ENCODE data around the gene TMEM87A. TPM values are rescaled to one million over a fixed set of nuclear protein-coding genes. Genes with fewer than 3 reads are reported as not detected.

The TMEM87A gene
- total RNA-seq, 1 donor from 2014 or later = 52.6 TPM

- TF ChIP-seq, protein P1, sequence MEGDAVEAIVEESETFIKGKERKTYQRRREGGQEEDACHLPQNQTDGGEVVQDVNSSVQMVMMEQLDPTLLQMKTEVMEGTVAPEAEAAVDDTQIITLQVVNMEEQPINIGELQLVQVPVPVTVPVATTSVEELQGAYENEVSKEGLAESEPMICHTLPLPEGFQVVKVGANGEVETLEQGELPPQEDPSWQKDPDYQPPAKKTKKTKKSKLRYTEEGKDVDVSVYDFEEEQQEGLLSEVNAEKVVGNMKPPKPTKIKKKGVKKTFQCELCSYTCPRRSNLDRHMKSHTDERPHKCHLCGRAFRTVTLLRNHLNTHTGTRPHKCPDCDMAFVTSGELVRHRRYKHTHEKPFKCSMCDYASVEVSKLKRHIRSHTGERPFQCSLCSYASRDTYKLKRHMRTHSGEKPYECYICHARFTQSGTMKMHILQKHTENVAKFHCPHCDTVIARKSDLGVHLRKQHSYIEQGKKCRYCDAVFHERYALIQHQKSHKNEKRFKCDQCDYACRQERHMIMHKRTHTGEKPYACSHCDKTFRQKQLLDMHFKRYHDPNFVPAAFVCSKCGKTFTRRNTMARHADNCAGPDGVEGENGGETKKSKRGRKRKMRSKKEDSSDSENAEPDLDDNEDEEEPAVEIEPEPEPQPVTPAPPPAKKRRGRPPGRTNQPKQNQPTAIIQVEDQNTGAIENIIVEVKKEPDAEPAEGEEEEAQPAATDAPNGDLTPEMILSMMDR (IDR thresholded peaks at IDR 0.05) = no peak
- DNase-seq = no peak
- no peak for ATAC-seq (ENCODE audit: low read depth)
- no peak overlapping the region for H3K4me3 Mint-ChIP-seq
- H3K36me3 Mint-ChIP-seq (ENCODE audit: low read depth) = peaks cover 76% of the 10 kb centered on the region
- H3K9me3 Mint-ChIP-seq = no peaks in the 10 kb centered on the region
- no peak overlapping the region for H3K27ac Mint-ChIP-seq
- no peaks in the 10 kb centered on the region for H3K27me3 Mint-ChIP-seq
- CTCF ChIA-PET = no interaction called here
- H3K4me1 Mint-ChIP-seq = peaks cover 4% of the 10 kb centered on the region
- intact Hi-C loops (cut with micrococcal nuclease) = no loop called here
- POLR2A ChIA-PET = no interaction called here
Measured at GRCh38 chr15:42264795-42265194, 8.4 kb downstream of the TMEM87A start.

DNA sequence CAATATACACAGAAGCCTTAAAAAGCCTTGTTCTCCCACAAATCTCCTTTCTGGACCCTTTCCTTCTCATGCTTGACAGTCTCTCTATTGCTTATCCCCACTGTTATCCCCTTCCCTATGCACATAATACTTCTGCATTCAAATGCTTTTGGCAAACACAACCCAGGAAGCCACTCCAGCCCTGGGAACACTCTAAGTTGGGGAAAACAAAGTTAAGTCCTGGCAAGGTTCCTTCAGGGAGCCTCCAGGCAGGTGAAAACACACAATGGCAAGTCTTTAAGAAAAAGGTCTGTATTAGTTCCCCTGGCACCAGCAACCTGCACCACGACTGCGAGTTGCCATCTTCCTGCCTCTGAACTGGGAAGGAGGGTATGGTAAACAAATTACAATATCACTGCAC, 19.9 kb downstream of the TMEM87A start:
- CTCF ChIA-PET = no interaction called here
- Mint-ChIP-seq H3K36me3 (ENCODE audit: low read depth) (peaks cover 62% of the 10 kb centered on the region), H3K4me1 (no peaks in the 10 kb centered on the region), H3K4me3 (no peak overlapping the region), H3K27ac (no peak overlapping the region), H3K27me3 (no peaks in the 10 kb centered on the region), H3K9me3 (peaks cover 4% of the 10 kb centered on the region)
- TF ChIP-seq, protein P1 (IDR thresholded peaks at IDR 0.05) = no peak
- intact Hi-C loops (cut with micrococcal nuclease) = no loop called here
- no peak for DNase-seq
- POLR2A ChIA-PET = interaction anchor here (0.6 to 1.2 kb wide), 2 partner anchors 20 to 1162 kb away, joined by 4 read pairs; partner anchors contain the start of genes GANC and TMEM87A
- ATAC-seq (ENCODE audit: low read depth) = no peak

GRCh38 chr15:42240823-42241222, 32.4 kb downstream of the TMEM87A start:
- Mint-ChIP-seq H3K36me3 (ENCODE audit: low read depth) (peaks cover 61% of the 10 kb centered on the region), H3K9me3 (no peaks in the 10 kb centered on the region), H3K27me3 (no peaks in the 10 kb centered on the region), H3K4me3 (no peak overlapping the region), H3K4me1 (no peaks in the 10 kb centered on the region), H3K27ac (no peak overlapping the region)
- TF ChIP-seq, protein P1 (IDR thresholded peaks at IDR 0.05) = no peak
- ChIA-PET CTCF (no interaction called here), POLR2A (no interaction called here)
- ATAC-seq (ENCODE audit: low read depth) (no peak), DNase-seq (no peak)
- intact Hi-C loops (cut with micrococcal nuclease) = no loop called here

DNA sequence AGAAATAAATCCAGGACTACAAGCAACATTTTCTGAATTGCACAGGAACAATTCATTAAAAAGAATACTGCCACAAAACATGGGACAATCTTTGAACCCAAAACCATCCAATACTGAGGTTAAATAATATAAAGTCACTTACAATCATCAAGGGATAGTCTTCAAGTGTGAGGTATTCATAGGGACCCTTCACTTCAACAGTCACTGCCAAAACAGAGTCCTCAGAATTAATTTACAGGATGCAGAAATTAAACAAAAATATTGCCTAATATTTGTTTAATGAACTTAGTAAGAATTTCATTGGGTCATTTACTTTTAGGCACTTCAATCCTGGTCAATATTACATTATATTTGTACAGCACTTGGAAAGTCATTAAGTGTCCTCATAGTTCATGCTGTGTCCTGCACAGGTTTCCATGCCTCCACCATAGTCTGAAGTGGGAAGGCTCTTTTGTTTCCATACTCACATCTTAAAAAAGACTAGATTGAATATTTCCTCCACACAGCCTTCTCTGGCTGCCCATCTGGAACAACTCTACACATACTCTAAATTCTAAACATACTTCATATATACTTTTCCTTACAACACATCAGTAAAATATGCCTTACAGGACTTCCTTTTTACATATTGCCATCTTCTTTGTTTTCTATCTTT, 33.6 kb downstream of the TMEM87A start:
- Mint-ChIP-seq H3K4me3 (no peak overlapping the region), H3K4me1 (no peaks in the 10 kb centered on the region), H3K36me3 (ENCODE audit: low read depth) (peaks cover 67% of the 10 kb centered on the region), H3K9me3 (no peaks in the 10 kb centered on the region), H3K27ac (no peak overlapping the region), H3K27me3 (no peaks in the 10 kb centered on the region)
- DNase-seq = no peak
- ChIA-PET CTCF (no interaction called here), POLR2A (no interaction called here)
- ATAC-seq (ENCODE audit: low read depth) = no peak
- intact Hi-C loops (cut with micrococcal nuclease) = no loop called here
- TF ChIP-seq, protein P1 (IDR thresholded peaks at IDR 0.05) = no peak

DNA sequence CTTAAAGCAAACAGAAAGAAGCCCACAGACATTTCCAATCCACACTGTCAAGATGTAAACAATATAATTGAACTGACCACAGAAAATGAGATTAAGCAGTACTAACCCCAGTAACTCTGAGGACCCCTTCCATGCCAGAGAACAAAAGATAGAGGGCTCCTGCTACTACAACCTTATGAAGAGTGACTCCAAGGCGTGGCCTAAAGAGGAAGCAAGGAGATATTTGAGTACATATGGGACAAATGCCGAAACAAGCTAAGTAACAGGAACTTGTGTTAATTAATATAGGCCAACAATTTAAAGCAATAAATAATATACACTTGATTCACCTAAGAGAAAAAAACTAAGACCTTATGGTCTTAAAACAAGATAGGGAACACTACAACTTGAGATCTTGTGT, 40.1 kb downstream of the TMEM87A start:
- DNase-seq = no peak
- Mint-ChIP-seq H3K27me3 (no peaks in the 10 kb centered on the region), H3K27ac (no peak overlapping the region), H3K9me3 (no peaks in the 10 kb centered on the region), H3K4me1 (no peaks in the 10 kb centered on the region), H3K4me3 (no peak overlapping the region), H3K36me3 (ENCODE audit: low read depth) (peaks cover 89% of the 10 kb centered on the region)
- POLR2A ChIA-PET = no interaction called here
- intact Hi-C loops (cut with micrococcal nuclease) = no loop called here
- CTCF ChIA-PET = no interaction called here
- ATAC-seq (ENCODE audit: low read depth) = no peak
- TF ChIP-seq, protein P1 (IDR thresholded peaks at IDR 0.05) = no peak

Measured in activated B cell treated with CpG ODN at 0.5 μM for 24 hours (primary cell).